IMR-90 (cell line): ENCODE data around the gene MYEOV. TPM values are rescaled to one million over a fixed set of nuclear protein-coding genes. Genes with fewer than 3 reads are reported as not detected.

Experiments
- ATAC-seq: fragments of 200-7000 bp; cut with Tn5 transposase; 2 replicates; pipeline ENCODE4 v1.9.1; 2020; ENCODE audit warnings: low read depth, mild to moderate bottlenecking, moderate library complexity
- BruUV-seq: library from RNA; stranded (reverse); fragments of 400-500 nt; replicated peaks from 2 replicates; lab custom pipeline; 2021; lab: Mats Ljungman, UMichigan
- CTCF ChIA-PET: fragments of 300-600 bp; formaldehyde crosslinking; extraction: SDS; loops from one replicate; lab custom pipeline; 2021; ENCODE audit warnings: antibody characterized with exemption; lab: Yijun Ruan, JAX
- POLR2A ChIA-PET: fragments of 300-600 bp; sonication (Branson Sonifier 250); formaldehyde crosslinking; loops from one replicate; lab custom pipeline; 2022; ENCODE audit warnings: antibody characterized with exemption; ENCODE audit not compliant: unreplicated experiment; lab: Charles Lee
- DNase-seq: peaks from one replicate; pipeline ENCODE4 v3.0.0; 2013
- H2AFZ ChIP-seq: replicated peaks from 2 replicates; pipeline ENCODE3; 2013; ENCODE audit warnings: low read length, mild to moderate bottlenecking; ENCODE audit not compliant: poor library complexity
- H2AK5ac ChIP-seq: 2 replicates; pipeline ENCODE4 v1.6.1; 2013; ENCODE audit warnings: low read depth, low read length, inconsistent platforms
- H2AK9ac ChIP-seq: replicated peaks from 2 replicates; pipeline ENCODE3; 2013; ENCODE audit warnings: mild to moderate bottlenecking, low read depth, low read length, moderate library complexity; ENCODE audit not compliant: poor library complexity
- H2BK120ac ChIP-seq: 2 replicates; pipeline ENCODE4 v1.6.1; 2013; ENCODE audit warnings: low read depth, low read length, inconsistent platforms
- H2BK15ac ChIP-seq: 3 replicates; pipeline ENCODE4 v1.6.1; 2013; ENCODE audit warnings: low read depth, low read length, inconsistent platforms
- H2BK20ac ChIP-seq: 2 replicates; pipeline ENCODE4 v1.6.1; 2013; ENCODE audit warnings: low read depth, mild to moderate bottlenecking, inconsistent platforms, low read length, moderate library complexity
- H2BK5ac ChIP-seq: 2 replicates; pipeline ENCODE4 v1.6.1; 2013; ENCODE audit warnings: mild to moderate bottlenecking, low read depth, low read length, inconsistent platforms; ENCODE audit not compliant: poor library complexity, severe bottlenecking
- H3K14ac ChIP-seq: replicated peaks from 2 replicates; pipeline ENCODE4 v1.6.1; 2013; ENCODE audit warnings: low read depth, low read length, inconsistent platforms
- H3K18ac ChIP-seq: 2 replicates; pipeline ENCODE4 v1.6.1; 2013; ENCODE audit warnings: low read depth, low read length, control low read depth
- H3K23ac ChIP-seq: 2 replicates; pipeline ENCODE4 v1.6.1; 2013; ENCODE audit warnings: low read depth, low read length, inconsistent platforms
- H3K27ac ChIP-seq: 2 replicates; pipeline ENCODE4 v1.5.1; 2013; ENCODE audit warnings: mild to moderate bottlenecking, control low read depth, low read length; ENCODE audit not compliant: insufficient read depth
- H3K27me3 ChIP-seq: 2 replicates; pipeline ENCODE4 v1.6.1; 2013; ENCODE audit warnings: low read length; ENCODE audit not compliant: control insufficient read depth, insufficient read depth
- H3K36me3 ChIP-seq: 2 replicates; pipeline ENCODE4 v1.6.1; 2013; ENCODE audit warnings: low read length, mixed read lengths; ENCODE audit not compliant: control insufficient read depth, insufficient read depth
- H3K4ac ChIP-seq: 2 replicates; pipeline ENCODE4 v1.6.1; 2013; ENCODE audit warnings: low read depth, low read length, inconsistent platforms
- H3K4me1 ChIP-seq: 2 replicates; pipeline ENCODE4 v1.6.1; 2013; ENCODE audit warnings: low read length, mixed read lengths; ENCODE audit not compliant: control insufficient read depth, insufficient read depth
- H3K4me2 ChIP-seq: 2 replicates; pipeline ENCODE4 v1.6.1; 2013; ENCODE audit warnings: low read depth, mild to moderate bottlenecking, control low read depth, low read length, moderate library complexity
- H3K4me3 ChIP-seq: 2 replicates; pipeline ENCODE4 v1.5.1; 2013; ENCODE audit warnings: low read depth, mild to moderate bottlenecking, control low read depth, low read length, moderate library complexity; ENCODE audit not compliant: insufficient read depth
- H3K56ac ChIP-seq: 2 replicates; pipeline ENCODE4 v1.6.1; 2013; ENCODE audit warnings: low read length, inconsistent platforms; ENCODE audit not compliant: insufficient read depth; ENCODE audit errors: extremely low read depth
- H3K79me1 ChIP-seq, 2 experiments: 2 replicates each; pipeline ENCODE4 v1.6.1; 2013; ENCODE audit warnings: low read length in 2 of 2, inconsistent platforms in 1 of 2, low read depth in 1 of 2
- H3K9ac ChIP-seq: 2 replicates; pipeline ENCODE4 v1.6.1; 2013; ENCODE audit warnings: low read depth, low read length, control low read depth
- H3K9me1 ChIP-seq: 2 replicates; pipeline ENCODE4 v1.6.1; 2013; ENCODE audit warnings: low read length, inconsistent platforms; ENCODE audit not compliant: insufficient read depth
- H3K9me3 ChIP-seq: 2 replicates; pipeline ENCODE4 v1.6.1; 2013; ENCODE audit warnings: low read length; ENCODE audit not compliant: control insufficient read depth, insufficient read depth
- H4K20me1 ChIP-seq: 2 replicates; pipeline ENCODE4 v1.6.1; 2013; ENCODE audit warnings: low read length, inconsistent platforms; ENCODE audit not compliant: insufficient read depth
- H4K5ac ChIP-seq: 2 replicates; pipeline ENCODE4 v1.6.1; 2013; ENCODE audit warnings: mild to moderate bottlenecking, low read depth, low read length, control low read depth
- H4K8ac ChIP-seq, 2 experiments: 2 replicates each; pipeline ENCODE4 v1.6.1; 2013; ENCODE audit warnings: low read depth in 2 of 2, low read length in 2 of 2, control low read depth in 1 of 2, inconsistent platforms in 1 of 2
- H4K91ac ChIP-seq: 2 replicates; pipeline ENCODE4 v1.6.1; 2013; ENCODE audit warnings: low read depth, low read length, inconsistent platforms; ENCODE audit not compliant: insufficient read depth
- BHLHE40 ChIP-seq: fragments of 150-350 bp; IDR thresholded peaks from 2 replicates; pipeline ENCODE4 v1.6.1; 2016; ENCODE audit warnings: mild to moderate bottlenecking, low read depth, low read length
- MAFK ChIP-seq: IDR thresholded peaks from 2 replicates; pipeline ENCODE4 v1.6.1; 2012; ENCODE audit warnings: low read depth, low read length, improper control_type of control experiment
- MXI1 ChIP-seq: IDR thresholded peaks from 2 replicates; pipeline ENCODE4 v1.6.1; 2012; ENCODE audit warnings: low read depth, mild to moderate bottlenecking, low read length, moderate library complexity, borderline replicate concordance
- NFE2L2 ChIP-seq: fragments of 150-350 bp; IDR thresholded peaks from 2 replicates; pipeline ENCODE4 v1.6.1; 2016; ENCODE audit warnings: low read depth, mild to moderate bottlenecking, low read length
- POLR2A ChIP-seq: IDR thresholded peaks from 2 replicates; pipeline ENCODE4 v1.6.1; 2012; ENCODE audit warnings: mild to moderate bottlenecking, low read depth, low read length
- RCOR1 ChIP-seq: IDR thresholded peaks from 2 replicates; pipeline ENCODE4 v1.6.1; 2012; ENCODE audit warnings: mild to moderate bottlenecking, low read length, improper control_type of control experiment; ENCODE audit not compliant: insufficient replicate concordance
- RFX5 ChIP-seq: IDR thresholded peaks from 2 replicates; pipeline ENCODE4 v1.8.0; 2012; ENCODE audit warnings: low read depth, mild to moderate bottlenecking, low read length, moderate library complexity
- WGBS, 2 experiments: methylation state at CpG; one replicate each; pipeline versions ENCODE4 v1.1.5 to v1.1.7; 2013; ENCODE audit warnings: missing lambda C conversion rate in 2 of 2; ENCODE audit not compliant: insufficient read length in 1 of 2; ENCODE audit errors: extremely low coverage in 2 of 2; 5-methylcytosine and 5-hydroxymethylcytosine counted together
- dilution Hi-C: fragments of 300-500 bp; cut with HindIII; formaldehyde crosslinking; loops from one replicate; pipeline ENCODE4 v1.14.3; 2018; ENCODE audit warnings: low sequenced_read_pairs; ENCODE audit not compliant: unreplicated experiment
- in situ Hi-C: fragments of 300-500 bp; cut with MboI; formaldehyde crosslinking; loops from 3 replicates; pipeline ENCODE4 v1.14.3; 2019; ENCODE audit warnings: low sequenced_read_pairs, inconsistent platforms, mixed read lengths
- intact Hi-C: fragments of 100-400 bp; cut with micrococcal nuclease; formaldehyde crosslinking; loops from 2 replicates; pipeline ENCODE4 v1.10.0; 2022
- polyA plus RNA-seq, 3 experiments: library from polyadenylated mRNA; depleted of rRNA; stranded (reverse); fragments of >200 nt; gene quantifications; 2 replicates each; pipeline ENCODE4 v1.2.3, GENCODE V29; 2012; ENCODE audit warnings: low replicate concordance in 1 of 3
- total RNA-seq: library from RNA; depleted of rRNA; stranded (reverse); fragments of >200 nt; gene quantifications from 2 replicates; pipeline ENCODE4 v1.2.3, GENCODE V29; 2012
- TF ChIP-seq, protein P1 (sequence below): fragments of 150-350 bp; IDR thresholded peaks from 2 replicates; pipeline ENCODE4 v1.6.1; 2016; ENCODE audit warnings: low read depth, mild to moderate bottlenecking, low read length, moderate library complexity, borderline replicate concordance

Gene MYEOV
- total and polyA plus RNA-seq, 2 of the 4 experiments (the other 2 are of a cell fraction) = 5.8 to 6.8 TPM

DNA sequence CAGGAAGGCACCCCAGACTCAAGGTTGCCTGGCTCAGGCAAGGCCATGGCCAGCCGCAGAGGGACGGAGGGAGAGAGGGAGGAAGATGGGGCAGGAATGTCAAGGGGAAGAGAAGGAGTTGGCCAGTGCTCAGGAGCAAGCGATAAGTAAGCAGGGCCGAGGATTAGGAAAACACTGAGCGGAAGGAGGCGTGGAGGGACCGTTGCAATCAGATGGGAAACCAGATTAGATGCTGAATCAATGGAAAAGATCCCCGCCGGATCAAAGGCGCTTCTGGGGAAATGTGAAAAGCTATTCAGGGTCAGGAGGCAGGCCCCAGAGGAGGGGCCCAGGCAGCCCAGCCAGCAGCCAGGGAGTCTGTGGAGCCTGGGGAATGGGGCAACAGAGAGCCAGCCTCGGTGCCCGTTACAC is 26.6 kb upstream of the MYEOV start:
- no TSS peak for BruUV-seq
- in situ Hi-C loops = no loop called here

More for the DNA sequence above, 26.6 kb upstream of the MYEOV start:
- Histone ChIP-seq H4K5ac (no peak overlapping the region), H2AK5ac (no peak overlapping the region), H2AFZ (no peak overlapping the region), H3K18ac (no peak overlapping the region), H3K4me1 (no peaks in the 10 kb centered on the region), H4K91ac (no peak overlapping the region), H3K14ac (no peak overlapping the region), H3K9me1 (no peaks in the 10 kb centered on the region), H3K56ac (no peak overlapping the region), H2BK120ac (no peak overlapping the region), H3K4ac (no peak overlapping the region), H3K36me3 (no peaks in the 10 kb centered on the region), H3K27ac (no peak overlapping the region), H2BK15ac (no peak overlapping the region), H3K23ac (no peak overlapping the region), H3K27me3 (peaks cover 28% of the 10 kb centered on the region), H2AK9ac (no peak overlapping the region), H3K9me3 (no peaks in the 10 kb centered on the region; the same call in 1 of the 2 replicates), H4K20me1 (no peaks in the 10 kb centered on the region), H3K4me3 (no peak overlapping the region), H3K9ac (no peak overlapping the region), H3K4me2 (no peak overlapping the region), H2BK5ac (no peak overlapping the region), H4K8ac (no peak overlapping the region), H3K79me1 (no peaks in the 10 kb centered on the region), H2BK20ac (no peak overlapping the region)
- dilution Hi-C loops = no loop called here
- ATAC-seq (no peak), DNase-seq (no peak)
- CTCF ChIA-PET = no interaction called here
- POLR2A ChIA-PET = no interaction called here
- WGBS, 2 experiments = 74% methylated on average over 7 of the region's 12 CpGs; no CpG with 5 or more reads in 1 of the 2 experiments
- intact Hi-C loops = loop anchor here (1.0 kb wide), 1 partner anchor 20 kb away; no protein-coding TSS in a partner anchor
- TF ChIP-seq, protein P1, sequence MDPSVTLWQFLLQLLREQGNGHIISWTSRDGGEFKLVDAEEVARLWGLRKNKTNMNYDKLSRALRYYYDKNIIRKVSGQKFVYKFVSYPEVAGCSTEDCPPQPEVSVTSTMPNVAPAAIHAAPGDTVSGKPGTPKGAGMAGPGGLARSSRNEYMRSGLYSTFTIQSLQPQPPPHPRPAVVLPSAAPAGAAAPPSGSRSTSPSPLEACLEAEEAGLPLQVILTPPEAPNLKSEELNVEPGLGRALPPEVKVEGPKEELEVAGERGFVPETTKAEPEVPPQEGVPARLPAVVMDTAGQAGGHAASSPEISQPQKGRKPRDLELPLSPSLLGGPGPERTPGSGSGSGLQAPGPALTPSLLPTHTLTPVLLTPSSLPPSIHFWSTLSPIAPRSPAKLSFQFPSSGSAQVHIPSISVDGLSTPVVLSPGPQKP = no peak
- TF ChIP-seq BHLHE40 (no peak), POLR2A (no peak), MXI1 (no peak), RCOR1 (no peak), RFX5 (no peak), MAFK (no peak), NFE2L2 (no peak)
